ENCODE data around the gene PARP3. TPM values are rescaled to one million over a fixed set of nuclear protein-coding genes. Genes with fewer than 3 reads are reported as not detected.

Gene PARP3
- total and polyA plus RNA-seq, 9 of the 15 experiments (the other 6 are each of a cell fraction or from before 2014, with no cell fraction given), result 0.46 to 6.6 (median 4.5) TPM

DNA sequence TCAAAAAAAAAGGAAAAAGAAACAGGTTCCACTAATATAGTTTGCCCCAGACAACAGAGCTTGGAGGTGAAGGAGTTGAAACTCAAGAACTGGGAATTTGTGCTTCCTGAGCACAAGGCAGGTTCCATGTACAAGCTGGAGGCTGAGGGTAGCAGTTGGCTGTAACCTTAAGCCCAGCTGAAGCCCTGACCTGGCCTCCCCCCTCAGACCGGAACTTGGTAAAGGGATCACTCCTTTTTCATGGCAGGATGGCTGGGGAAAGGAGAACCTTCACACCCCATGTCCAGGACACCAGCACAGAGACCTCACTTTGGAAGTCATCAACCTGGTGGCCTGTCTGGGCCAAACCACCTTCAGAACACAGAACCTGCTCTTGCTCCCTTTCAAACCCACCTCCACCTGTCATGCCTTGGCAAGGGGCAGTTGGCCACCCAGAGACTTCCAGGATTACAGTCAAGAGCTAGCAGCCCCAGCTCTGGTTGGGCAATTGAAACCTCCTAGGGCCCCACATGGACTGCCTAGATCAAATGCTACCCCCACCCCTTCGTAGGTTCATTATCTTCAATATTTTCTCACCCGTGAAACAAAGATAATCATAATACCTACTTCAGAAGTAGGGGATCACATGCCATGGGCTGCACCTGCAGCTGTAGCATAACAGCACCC, 50.0 kb downstream of the PARP3 start (continued):
- TF ChIP-seq SUPT5H (IDR thresholded peaks at IDR 0.05) (peak; percentile 11), ZC3H11A (IDR thresholded peaks at IDR 0.05; ENCODE audit: low read depth, low read length) (no peak), ZNF140 (CRISPR knock-in tag; IDR thresholded peaks at IDR 0.05) (no peak), SMARCA4 (IDR thresholded peaks at IDR 0.05) (no peak), CCNT2 (IDR thresholded peaks at IDR 0.05; ENCODE audit: borderline replicate concordance, extremely low read depth, insufficient read length, low read depth, low read length) (no peak), ZNF785 (CRISPR knock-in tag; IDR thresholded peaks at IDR 0.05) (no peak), BCLAF1 (IDR thresholded peaks at IDR 0.05; ENCODE audit: borderline replicate concordance in 1 of 2, control insufficient read depth in 1 of 2, low read depth in 2 of 2, low read length in 1 of 2) (0 out of 4 replicates have a peak, but pooled peaks of 1 of the 2 experiments have one; percentile 29), SAFB2 (IDR thresholded peaks at IDR 0.05; ENCODE audit: borderline replicate concordance, low read depth, low read length, severe bottlenecking) (no peak), ZKSCAN3 (CRISPR knock-in tag; IDR thresholded peaks at IDR 0.05) (no peak), HMGXB4 (CRISPR knock-in tag; IDR thresholded peaks at IDR 0.05) (no peak), ATF7 (IDR thresholded peaks at IDR 0.05) (no peak), LCOR (CRISPR knock-in tag; IDR thresholded peaks at IDR 0.05) (no peak)
- TF ChIP-seq, protein P1, sequence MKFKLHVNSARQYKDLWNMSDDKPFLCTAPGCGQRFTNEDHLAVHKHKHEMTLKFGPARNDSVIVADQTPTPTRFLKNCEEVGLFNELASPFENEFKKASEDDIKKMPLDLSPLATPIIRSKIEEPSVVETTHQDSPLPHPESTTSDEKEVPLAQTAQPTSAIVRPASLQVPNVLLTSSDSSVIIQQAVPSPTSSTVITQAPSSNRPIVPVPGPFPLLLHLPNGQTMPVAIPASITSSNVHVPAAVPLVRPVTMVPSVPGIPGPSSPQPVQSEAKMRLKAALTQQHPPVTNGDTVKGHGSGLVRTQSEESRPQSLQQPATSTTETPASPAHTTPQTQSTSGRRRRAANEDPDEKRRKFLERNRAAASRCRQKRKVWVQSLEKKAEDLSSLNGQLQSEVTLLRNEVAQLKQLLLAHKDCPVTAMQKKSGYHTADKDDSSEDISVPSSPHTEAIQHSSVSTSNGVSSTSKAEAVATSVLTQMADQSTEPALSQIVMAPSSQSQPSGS (CRISPR knock-in tag; IDR thresholded peaks at IDR 0.05), result no peak
- TF ChIP-seq, protein P2, sequence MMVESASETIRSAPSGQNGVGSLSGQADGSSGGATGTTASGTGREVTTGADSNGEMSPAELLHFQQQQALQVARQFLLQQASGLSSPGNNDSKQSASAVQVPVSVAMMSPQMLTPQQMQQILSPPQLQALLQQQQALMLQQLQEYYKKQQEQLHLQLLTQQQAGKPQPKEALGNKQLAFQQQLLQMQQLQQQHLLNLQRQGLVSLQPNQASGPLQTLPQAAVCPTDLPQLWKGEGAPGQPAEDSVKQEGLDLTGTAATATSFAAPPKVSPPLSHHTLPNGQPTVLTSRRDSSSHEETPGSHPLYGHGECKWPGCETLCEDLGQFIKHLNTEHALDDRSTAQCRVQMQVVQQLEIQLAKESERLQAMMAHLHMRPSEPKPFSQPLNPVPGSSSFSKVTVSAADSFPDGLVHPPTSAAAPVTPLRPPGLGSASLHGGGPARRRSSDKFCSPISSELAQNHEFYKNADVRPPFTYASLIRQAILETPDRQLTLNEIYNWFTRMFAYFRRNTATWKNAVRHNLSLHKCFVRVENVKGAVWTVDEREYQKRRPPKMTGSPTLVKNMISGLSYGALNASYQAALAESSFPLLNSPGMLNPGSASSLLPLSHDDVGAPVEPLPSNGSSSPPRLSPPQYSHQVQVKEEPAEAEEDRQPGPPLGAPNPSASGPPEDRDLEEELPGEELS (CRISPR knock-in tag; IDR thresholded peaks at IDR 0.05; ENCODE audit: borderline replicate concordance), result no peak
